ENCODE results near the gene RUFY1.
"Not testable (repeated sequence)": the region's sequence is repeated elsewhere in the genome, so short reads cannot be mapped to it uniquely, and the experiment has no call there.

RUFY1 gene

DNA sequence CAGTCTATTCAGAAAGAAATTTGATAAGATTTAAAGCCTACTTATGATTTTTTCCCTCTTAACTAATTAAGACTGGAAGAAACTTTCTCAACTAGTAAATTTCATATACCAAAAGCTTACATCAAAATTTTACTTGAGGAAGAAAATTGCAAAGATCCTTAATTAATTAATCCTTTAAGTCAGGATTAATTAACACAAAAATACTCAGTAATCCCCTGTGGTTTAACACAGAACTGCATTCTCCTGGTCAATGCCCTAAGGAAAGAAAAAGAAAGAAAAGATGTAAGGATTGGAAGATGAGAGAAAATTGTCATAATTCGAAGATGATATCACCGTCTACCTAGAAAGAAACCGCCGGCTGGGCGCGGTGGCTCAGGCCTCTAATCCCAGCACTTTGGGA lies 17.3 kb upstream of the RUFY1 start:
- H3K27ac ChIP-seq, result no peak overlapping the region

DNA sequence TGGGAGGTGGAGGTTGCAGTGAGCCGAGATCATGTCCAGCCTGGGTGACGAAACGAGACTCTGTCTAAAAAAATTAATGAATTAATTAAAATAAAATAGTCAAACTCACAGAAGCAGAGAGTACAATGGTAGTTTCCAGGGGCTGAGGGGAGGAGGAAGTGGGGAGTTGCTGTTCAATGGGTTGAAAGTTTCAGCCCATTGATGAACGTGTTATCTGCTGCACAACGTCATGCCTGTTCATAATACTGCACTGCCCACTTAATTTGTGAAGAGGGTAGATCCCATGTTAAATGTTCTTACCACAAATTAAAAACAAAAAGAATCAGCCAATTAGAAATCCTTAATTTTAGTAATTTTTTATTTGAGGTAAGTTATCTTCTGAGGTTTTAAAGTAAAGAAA lies 16.4 kb upstream of the RUFY1 start:
- DNase-seq (ENCODE audit: low read depth, low spot score), result no peak
- H3K27ac ChIP-seq, result no peak overlapping the region

More for the DNA sequence above, 17.3 kb upstream of the RUFY1 start:
- no peak for DNase-seq (ENCODE audit: low read depth, low spot score)

DNA sequence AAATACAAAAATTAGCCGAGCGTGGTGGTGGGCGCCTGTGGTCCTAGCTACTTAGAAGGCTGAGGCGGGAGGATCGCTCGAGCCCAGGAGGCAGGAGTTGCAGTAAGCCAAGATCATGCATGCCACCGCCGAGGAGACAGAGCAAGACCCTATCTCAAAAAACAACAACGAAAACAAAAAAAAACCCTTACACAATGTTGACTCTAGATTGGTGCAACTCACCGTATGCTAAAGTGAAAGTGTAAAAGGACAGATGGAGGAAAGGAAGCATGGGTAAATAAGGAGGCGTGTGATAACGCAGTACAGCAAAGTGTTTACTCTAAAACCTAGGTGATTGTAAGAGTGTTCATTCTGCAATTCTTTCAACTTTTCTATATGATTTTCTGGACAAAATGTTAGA lies 15.9 kb upstream of the RUFY1 start:
- H3K27ac ChIP-seq, result no peak overlapping the region
- DNase-seq (ENCODE audit: low read depth, low spot score), result no peak

DNA sequence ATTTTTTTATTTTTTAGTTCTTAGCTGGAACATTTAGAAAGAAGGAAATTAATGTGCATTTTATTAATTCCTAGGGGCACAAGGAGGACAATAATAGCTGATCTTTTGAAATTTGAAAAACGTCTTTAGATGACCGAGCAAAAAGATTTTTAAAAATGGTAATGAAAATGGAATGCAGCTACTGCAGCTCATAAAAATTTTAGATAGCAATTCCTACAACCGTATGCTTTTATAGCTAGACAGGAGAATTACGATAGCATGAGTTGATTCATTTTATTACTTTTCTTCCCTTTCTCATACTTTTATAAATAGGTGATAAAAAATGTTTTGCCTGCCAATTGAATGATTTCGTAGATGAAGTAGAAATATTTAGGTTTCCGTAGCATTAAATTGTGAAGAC lies 13.7 kb upstream of the RUFY1 start:
- DNase-seq (ENCODE audit: low read depth, low spot score), result no peak
- H3K27ac ChIP-seq, result no peak overlapping the region

DNA sequence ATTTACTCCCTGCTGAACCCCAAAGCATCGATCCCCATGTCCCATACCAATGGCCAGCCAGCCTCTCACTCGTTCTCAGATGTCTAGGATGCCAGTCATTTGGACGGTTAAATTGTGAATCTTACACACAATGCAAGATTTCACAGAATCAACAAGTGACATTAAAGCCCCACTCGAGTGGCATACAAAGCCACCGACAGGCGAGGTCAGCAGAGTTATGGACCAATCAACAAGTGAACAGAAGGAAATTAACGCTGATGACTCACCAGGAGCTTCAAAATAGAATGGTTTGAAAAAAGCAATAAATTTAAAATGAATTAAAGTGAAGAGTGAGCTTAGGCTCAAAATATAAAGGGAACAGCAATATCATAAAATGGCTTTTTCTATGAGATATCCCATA lies 8.2 kb upstream of the RUFY1 start:
- DNase-seq (ENCODE audit: low read depth, low spot score), result no peak

DNA sequence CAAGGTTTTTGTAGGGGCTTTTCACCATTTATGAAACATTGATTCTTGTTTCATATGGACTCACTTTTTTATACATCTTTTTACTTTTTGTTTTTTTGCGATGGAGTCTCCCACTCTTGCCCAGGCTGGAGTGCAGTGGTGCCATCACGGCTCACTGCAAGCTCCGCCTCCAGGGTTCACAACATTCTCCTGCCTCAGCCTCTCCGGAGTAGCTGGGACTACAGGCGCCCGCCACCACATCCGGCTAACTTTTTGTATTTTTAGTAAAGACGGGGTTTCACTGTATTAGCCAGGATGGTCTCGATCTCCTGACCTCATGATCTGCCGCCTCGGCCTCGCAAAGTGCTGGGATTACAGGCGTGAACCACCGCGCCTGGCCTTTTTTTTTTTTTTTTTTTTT lies 7.1 kb upstream of the RUFY1 start:
- H3K27ac ChIP-seq; DNase-seq (ENCODE audit: low read depth, low spot score): not testable (repeated sequence)

More for the DNA sequence above, 8.2 kb upstream of the RUFY1 start:
- H3K27ac ChIP-seq, result no peak overlapping the region

DNA sequence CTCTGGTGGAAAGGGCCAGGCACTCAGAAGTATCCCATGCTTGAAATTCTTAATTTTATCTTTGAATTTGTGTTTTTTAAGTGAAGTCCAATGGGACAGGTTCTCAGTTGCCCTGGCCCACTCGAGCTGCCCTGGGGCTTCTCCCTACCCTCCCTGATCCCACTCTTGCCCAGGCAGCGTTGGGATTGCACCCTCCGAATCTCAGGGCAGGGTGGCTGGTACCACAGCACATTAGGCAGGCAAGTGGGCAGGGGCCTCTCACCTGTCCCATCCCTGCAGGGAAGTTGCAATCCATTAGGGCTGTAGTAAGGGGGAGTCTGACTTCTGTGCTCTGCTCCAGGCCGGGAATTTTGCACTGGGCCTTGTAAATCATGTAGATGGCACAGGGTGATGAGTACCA lies 2.7 kb downstream of the RUFY1 start:
- H3K27ac ChIP-seq, result peak overlapping the region; percentile 56
- DNase-seq (ENCODE audit: low read depth, low spot score), result no peak

DNA sequence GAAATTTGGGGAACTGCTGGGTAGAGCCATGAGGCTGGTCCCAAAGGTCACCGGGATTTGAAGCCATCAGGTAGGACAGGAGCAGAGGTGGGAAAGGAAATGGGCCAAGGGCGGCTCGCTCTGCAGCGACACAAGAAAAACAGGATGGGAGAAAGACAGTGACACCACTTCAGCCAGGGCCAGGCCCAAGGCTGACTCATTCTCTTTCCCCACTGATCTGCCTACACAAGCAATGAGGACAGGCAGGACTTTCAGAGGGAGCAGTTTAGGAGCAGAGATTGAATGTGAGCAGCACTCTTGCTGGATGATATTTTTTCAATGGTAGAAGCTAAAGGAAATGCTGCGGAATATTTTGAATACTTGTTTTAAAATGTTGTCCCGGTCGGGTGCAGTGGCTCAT lies 3.5 kb downstream of the RUFY1 start:
- H3K27ac ChIP-seq, result peak overlapping the region; percentile 56
- DNase-seq (ENCODE audit: low read depth, low spot score), result peak; percentile 20

DNA sequence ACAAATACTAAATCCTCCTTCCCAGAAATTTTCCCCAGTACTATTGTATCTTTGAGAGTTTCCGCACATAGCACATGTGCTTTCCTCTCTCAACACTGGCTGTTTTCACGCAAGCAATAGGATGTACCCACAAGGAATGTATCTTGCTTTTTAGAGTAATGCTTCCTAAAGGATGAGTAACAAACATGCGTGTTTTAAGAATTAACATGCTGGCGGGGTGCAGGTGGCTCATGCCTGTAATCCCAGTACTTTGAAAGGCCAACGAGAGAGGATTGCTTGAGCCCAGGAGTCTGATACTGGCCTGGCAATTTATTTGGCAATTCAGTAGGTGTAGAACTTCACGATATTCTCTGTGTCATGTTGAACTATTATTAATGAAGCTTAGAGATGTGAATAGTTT lies 4.6 kb downstream of the RUFY1 start:
- no peak overlapping the region for H3K27ac ChIP-seq
- no peak for DNase-seq (ENCODE audit: low read depth, low spot score)

DNA sequence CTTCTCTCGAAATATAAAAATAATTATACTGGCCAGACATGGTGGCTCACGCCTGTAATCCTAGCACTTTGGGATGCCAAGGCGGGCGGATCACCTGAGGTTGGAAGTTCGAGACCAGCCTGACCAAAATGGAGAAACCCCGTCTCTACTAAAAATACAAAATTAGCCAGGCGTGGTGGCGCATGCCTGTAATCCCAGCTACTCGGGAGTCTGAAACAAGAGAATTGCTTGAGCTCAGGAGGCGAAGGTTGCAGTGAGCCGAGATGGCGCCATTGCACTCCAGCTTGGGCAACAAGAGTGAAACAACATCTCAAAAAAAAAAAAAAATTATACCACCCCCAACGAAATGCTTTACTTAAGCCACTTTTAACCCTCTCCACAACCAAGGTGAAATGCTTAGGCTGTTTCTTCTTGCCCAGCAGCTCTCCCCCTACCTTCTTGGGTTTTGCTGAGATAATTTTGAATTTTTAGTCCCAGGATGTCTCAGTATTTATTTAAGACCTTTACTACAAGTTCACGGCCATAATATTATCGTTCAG lies 8.0 kb downstream of the RUFY1 start:
- H3K27ac ChIP-seq, result peak overlapping the region; percentile 79

DNA sequence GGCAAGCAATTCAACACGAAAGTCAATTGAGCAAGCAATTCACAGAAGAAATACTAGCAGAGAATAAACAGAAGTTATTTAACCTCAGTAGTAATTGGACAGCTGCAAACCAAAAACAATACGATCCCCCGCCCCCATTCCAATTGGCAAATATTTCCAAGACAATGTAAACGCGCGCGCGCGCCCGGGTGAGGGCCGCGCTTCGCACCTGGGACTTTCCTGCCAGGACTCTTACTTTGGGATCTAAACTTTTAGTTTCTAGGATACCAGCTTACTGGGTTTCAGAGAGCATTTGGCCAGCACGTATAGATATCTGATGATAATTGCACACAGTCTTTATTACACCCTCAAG lies 8.6 kb downstream of the RUFY1 start:
- no peak for DNase-seq (ENCODE audit: low read depth, low spot score)
- peak overlapping the region; percentile 79 for H3K27ac ChIP-seq

More for the DNA sequence above, 8.0 kb downstream of the RUFY1 start:
- DNase-seq (ENCODE audit: low read depth, low spot score), result not testable (repeated sequence)

DNA sequence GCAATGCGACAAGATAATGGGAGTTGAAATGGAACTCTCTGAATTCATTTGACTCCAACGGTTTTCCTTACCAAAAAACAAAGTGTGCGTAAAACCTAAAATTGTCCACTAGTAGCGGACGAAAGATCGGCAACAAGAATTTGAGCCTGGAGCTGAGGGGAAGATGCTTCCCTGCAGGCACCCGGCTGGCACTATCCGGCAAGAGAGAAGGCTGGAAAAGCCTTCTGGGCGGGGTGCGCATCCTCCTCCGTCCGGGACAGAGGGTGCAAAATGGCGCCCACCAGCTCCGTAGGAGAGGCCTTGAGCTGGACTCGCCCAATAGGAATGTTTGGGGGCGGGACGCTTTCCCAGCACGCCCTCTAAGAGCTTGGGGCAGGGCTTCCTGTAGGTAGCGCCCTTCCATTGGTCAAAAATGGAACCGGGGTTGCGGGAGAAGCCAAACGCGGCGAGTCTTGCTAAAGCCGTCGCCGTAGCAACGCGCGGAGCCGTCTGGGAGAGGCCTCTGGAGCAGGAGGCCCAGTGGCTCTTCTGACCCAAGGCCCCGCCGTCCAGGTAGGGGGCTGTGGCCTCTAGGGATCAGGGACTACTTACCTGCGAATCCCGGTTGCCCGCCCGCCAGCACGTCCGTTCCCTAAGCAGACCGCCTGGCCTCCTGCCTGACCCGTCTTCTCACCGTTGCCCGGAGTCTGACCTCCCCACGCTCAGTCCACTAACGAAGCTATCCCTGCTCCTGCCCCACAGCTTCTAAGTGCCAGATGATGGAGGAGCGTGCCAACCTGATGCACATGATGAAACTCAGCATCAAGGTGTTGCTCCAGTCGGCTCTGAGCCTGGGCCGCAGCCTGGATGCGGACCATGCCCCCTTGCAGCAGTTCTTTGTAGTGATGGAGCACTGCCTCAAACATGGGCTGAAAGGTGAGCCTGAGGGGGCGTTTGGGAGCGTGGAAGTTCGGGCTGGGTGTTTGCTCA lies 9.2 kb downstream of the RUFY1 start:
- peak overlapping the region; percentile 79 for H3K27ac ChIP-seq
- DNase-seq (ENCODE audit: low read depth, low spot score), result peak; percentile 96

DNA sequence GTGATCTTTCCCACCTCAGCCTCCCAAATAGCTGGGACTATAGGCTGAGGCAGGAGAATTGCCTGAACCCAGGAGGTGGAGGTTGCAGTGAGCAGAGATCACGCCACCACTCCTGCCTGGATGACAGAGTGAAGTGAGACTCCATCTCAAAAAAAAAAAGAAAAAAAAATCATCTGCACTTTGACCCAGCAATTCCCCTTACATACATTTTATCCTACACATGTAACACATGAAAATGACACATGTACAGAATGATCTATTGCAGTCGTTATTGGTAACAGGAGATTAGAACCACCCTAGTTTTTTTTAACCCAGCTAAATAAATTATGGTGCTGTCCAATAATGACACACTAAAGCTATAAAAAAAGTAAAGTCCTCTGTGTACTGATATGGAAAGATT lies 14.2 kb downstream of the RUFY1 start:
- no peak for DNase-seq (ENCODE audit: low read depth, low spot score)

DNA sequence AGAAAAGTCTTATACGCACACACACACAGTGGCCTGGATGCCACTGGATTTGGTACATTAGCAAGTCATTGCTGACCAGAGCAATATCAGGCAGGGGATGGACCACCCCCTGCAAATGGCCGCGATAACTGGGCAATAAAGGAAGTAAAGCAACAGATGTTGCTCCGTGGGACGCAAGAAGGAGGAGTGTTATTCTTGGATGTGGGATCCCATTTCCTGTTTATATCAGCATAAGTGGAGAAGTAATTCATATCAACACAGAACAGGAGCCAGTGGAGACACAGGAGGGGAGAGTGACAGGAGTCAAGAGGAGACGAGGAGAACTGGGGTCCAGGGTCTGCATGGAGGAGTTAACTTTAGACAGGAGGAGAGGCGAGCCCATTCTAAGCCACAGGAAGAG lies 18.4 kb downstream of the RUFY1 start:
- no peak overlapping the region for H3K27ac ChIP-seq
- no peak for DNase-seq (ENCODE audit: low read depth, low spot score)

More for the DNA sequence above, 14.2 kb downstream of the RUFY1 start:
- H3K27ac ChIP-seq, result no peak overlapping the region

DNA sequence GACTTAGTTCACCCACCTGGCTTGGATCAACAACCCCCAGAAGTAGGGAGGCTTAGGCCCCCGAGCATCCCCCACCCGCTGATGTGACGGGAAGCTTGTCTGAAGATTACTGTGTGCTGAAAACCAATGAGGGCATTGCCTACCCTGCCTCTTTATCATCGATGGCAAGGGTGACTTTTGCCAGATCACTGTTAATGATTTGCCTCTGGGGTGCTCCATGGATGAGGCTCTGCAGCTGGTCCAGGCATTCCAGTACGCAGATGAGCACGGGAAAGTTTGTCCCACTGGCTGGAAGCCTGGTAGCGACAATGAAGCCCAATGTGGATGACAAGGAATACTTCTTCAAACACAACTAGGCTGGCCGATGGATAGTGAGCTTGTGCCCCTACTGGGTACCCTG lies 22.0 kb downstream of the RUFY1 start:
- DNase-seq (ENCODE audit: low read depth, low spot score), result no peak
- no peak overlapping the region for H3K27ac ChIP-seq

DNA sequence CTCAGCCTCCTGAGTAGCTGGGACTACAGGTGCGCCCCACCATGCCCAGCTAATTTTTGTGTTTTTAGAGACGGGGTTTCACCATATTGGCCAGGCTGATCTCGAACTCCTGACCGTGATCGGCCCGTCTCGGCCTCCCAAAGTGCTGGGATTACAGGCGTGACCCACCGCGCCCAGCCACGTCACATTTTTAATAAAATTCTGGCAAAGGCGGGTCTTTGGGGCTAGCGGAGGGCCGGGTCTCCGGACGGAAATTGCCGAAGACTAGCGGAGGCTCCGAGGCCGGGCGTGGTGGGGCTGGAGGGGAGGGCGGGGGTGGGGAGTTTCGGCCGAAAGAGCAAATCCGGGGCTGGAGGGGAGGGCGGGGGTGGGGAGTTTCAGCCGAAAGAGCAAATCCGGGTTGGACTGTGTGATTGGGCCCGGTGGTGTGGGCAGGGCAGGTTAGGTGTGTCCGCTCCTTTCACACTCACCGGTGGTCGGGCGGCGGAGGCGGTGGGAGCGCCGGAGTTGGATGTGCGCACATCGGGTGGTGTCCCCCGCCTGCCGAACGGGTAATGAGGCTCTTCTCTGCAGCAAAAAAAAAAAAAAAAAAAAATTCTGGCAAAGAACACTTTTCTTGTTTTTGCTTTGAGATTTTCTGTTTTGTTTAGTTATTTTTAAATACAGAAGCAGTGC lies 27.1 kb downstream of the RUFY1 start:
- H3K27ac ChIP-seq, result no peak overlapping the region

DNA sequence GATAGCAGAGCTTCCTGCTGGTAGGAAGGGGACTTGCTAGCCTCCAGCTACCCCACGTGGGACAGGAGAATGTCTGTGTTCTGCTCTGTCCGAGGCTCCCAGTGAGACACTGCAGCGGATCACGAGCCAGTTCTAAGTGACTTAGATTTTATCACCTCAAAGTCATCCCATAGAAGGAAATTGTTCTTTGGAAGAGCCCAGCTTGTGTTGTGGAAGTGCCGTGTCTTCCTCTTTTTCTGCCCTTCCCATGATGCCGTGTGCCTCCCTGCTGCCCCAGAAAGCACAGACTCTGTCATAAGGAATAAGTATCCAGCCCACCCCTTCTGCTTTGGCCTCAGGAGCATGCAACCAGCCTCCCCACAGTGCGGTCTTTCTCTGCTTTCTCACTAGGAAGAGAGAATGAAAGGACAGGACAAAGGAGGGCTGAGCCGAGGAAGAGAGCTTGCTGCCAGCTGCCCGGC lies 35.6 kb downstream of the RUFY1 start:
- no peak for DNase-seq (ENCODE audit: low read depth, low spot score)
- H3K27ac ChIP-seq, result no peak overlapping the region

More for the DNA sequence above, 27.1 kb downstream of the RUFY1 start:
- DNase-seq (ENCODE audit: low read depth, low spot score), result no peak

DNA sequence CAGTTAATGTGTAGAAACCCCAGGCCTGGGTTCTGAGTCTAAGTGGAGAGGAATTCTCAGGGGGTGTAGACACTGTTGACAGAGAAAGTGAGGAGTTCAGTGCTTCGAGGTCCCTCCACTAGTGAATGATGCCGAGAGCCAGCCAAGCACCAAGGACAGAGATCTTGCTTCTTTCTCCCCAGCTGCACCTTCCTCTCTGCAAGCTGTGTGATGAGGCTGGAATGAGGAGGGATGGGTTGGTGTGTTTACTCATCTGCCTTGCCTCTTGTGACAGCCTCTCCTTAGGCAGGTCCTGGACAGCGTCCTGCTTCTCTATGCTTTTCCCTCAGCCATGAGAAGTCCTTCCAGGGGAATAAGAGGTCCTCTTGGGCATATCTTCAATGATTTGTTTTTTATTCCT lies 37.8 kb downstream of the RUFY1 start:
- no peak overlapping the region for H3K27ac ChIP-seq
- DNase-seq (ENCODE audit: low read depth, low spot score), result no peak

DNA sequence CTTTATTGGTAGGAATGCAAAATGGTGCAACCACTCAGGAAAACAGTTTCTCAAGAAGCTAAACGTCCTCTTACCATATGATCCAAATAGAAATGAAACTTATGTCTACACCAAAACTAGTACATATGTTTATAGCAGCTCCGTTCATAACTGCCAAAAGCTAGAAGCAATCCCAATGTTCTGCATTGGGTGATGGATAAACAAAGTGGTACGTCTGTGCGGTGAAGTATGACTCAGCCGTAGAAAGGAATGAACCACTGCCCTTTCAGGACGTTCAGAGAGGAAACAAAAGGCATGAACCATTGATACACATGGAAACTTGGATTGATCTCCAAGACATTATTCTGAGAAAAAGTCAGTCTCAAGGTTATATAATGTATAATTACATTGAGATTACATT lies 45.6 kb downstream of the RUFY1 start:
- no peak for DNase-seq (ENCODE audit: low read depth, low spot score)
- no peak overlapping the region for H3K27ac ChIP-seq

DNA sequence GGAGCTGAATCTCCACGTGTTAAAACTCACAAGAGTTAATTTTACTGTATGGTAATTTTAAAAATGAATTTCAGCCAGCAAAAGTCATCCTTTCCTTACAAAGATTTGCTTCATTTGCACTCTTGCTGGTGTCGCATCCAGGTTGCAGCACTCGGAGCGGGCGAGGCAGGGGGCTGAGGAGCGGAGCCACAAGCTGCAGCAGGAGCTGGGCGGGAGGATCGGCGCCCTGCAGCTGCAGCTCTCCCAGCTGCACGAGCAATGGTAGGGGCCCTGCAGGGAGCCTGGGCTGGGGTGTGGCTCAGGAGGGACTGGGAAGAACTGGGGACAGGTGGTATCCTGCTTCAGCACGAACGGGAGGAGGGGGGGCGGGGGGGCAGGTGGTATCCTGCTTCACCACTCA lies 46.1 kb downstream of the RUFY1 start:
- no peak overlapping the region for H3K27ac ChIP-seq

DNA sequence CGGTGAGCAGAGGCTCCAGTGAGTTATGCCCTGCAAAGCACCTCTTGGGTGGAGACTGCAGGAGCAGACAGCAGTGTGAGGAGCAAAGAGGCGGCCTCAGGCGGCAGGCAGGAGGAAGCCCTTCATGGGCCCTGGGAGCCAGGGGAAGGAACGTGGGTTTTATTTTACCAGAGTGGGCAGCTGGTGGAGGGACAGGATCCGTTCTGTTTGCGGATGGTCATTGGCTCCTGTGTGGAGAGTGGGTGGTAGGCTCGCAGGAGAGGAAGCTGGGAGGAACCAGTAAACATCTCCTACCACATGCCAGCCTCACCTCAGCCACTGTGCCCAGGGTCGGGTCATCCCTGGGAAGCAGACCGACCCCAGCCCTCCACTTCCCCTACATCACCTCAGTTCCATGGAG lies 48.7 kb downstream of the RUFY1 start:
- no peak overlapping the region for H3K27ac ChIP-seq
- DNase-seq (ENCODE audit: low read depth, low spot score), result no peak

More for the DNA sequence above, 46.1 kb downstream of the RUFY1 start:
- DNase-seq (ENCODE audit: low read depth, low spot score), result no peak

Measured in epithelial cell of prostate (primary cell).